Stomach (tissue), 4 donors: ENCODE measurements around the gene ASTN2.

ENCODE experiments used
- EP300 ChIP-seq: sonication (generic); formaldehyde crosslinking; IDR thresholded peaks from one replicate; pipeline ENCODE4 v1.6.1; 2017; ENCODE audit warnings: antibody characterized with exemption
- POLR2A ChIP-seq, 4 donors: fragments of 450-650 bp; IDR thresholded peaks; one replicate each; pipeline ENCODE4 v1.6.1; 2016; ENCODE audit warnings: antibody characterized with exemption in 4 of 4, control low read depth in 2 of 4, mild to moderate bottlenecking in 1 of 4, moderate library complexity in 1 of 4
- POLR2AphosphoS5 ChIP-seq, 3 donors: sonication (generic); formaldehyde crosslinking; IDR thresholded peaks; one replicate each; pipeline ENCODE4 v1.6.1; 2016; ENCODE audit warnings: antibody characterized with exemption in 3 of 3
- TF ChIP-seq, protein P1 (sequence below), 7 experiments: fragments of 450-650 bp in 4 of 7; fragments of 200-600 bp in 3 of 7; sonication (generic) in 3 of 7; IDR thresholded peaks; one replicate each; pipeline ENCODE4 v1.5.1; 2016 to 2019; ENCODE audit warnings: antibody characterized with exemption in 7 of 7, control low read depth in 2 of 7, mild to moderate bottlenecking in 1 of 7

DNA sequence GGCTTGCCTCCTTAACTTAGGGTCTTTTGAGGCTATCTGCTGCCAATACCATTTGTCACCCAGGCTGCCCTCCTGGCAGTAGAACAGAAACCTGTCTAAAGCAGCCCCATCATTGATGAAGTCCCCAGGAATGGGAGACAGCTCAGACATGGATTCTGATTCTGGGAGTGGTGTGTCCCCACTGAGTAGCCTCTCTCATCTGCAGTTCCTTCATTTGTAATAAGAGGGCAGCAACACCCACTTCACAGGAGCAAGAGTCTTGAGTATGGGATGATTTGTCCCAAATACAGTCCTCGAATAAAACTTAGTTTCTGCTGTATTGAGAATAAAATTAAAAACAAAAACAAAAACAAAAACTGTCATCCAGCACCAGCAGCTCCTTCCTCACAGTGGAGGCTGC lies 167.6 kb downstream of the ASTN2 start:
- TF ChIP-seq, protein P1, sequence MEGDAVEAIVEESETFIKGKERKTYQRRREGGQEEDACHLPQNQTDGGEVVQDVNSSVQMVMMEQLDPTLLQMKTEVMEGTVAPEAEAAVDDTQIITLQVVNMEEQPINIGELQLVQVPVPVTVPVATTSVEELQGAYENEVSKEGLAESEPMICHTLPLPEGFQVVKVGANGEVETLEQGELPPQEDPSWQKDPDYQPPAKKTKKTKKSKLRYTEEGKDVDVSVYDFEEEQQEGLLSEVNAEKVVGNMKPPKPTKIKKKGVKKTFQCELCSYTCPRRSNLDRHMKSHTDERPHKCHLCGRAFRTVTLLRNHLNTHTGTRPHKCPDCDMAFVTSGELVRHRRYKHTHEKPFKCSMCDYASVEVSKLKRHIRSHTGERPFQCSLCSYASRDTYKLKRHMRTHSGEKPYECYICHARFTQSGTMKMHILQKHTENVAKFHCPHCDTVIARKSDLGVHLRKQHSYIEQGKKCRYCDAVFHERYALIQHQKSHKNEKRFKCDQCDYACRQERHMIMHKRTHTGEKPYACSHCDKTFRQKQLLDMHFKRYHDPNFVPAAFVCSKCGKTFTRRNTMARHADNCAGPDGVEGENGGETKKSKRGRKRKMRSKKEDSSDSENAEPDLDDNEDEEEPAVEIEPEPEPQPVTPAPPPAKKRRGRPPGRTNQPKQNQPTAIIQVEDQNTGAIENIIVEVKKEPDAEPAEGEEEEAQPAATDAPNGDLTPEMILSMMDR (IDR thresholded peaks at IDR 0.05) = peak in 3 of 7 experiments; percentile 20 to 49 (median 44)
- TF ChIP-seq EP300 = no peak
- TF ChIP-seq POLR2A (IDR thresholded peaks at IDR 0.05) = no peak
- TF ChIP-seq POLR2AphosphoS5 (IDR thresholded peaks at IDR 0.05) = no peak
